ENCODE results near the gene MC4R. TPM values are rescaled to one million over a fixed set of nuclear protein-coding genes. Genes with fewer than 3 reads are reported as not detected.
"Not testable (repeated sequence)": the region's sequence is repeated elsewhere in the genome, so short reads cannot be mapped to it uniquely, and the experiment has no call there.

MC4R gene
- total RNA-seq, result not detected
- not detected for total RNA-seq (2013)

- H3K27me3 Mint-ChIP-seq (ENCODE audit: low read depth in 2 of 2), result no peaks in the 10 kb centered on the region
- Histone ChIP-seq H3K27me3 (ENCODE audit: control insufficient read depth, insufficient read depth, low read length) (no peaks in the 10 kb centered on the region), H3K9me3 (ENCODE audit: control insufficient read depth, insufficient read depth, low read length) (no peaks in the 10 kb centered on the region), H3K4me1 (ENCODE audit: control insufficient read depth, insufficient read depth, low read length) (no peaks in the 10 kb centered on the region), H3K36me3 (ENCODE audit: control insufficient read depth, insufficient read depth, low read length) (no peaks in the 10 kb centered on the region), H3K27ac (ENCODE audit: low read length) (no peak within 1 kb of the TSS), H3K4me3 (ENCODE audit: low read length) (no peak within 1 kb of the TSS)
- H3K9me3 Mint-ChIP-seq, result peaks cover 5 to 6% of the 10 kb centered on the region in 2 donors
- ATAC-seq (no peak), DNase-seq (no peak)
- intact Hi-C loops (cut with micrococcal nuclease), result no loop called here
- H3K4me3 Mint-ChIP-seq, result no peak within 1 kb of the TSS
- no peaks in the 10 kb centered on the region for H3K36me3 Mint-ChIP-seq
- H3K27ac Mint-ChIP-seq, result no peak within 1 kb of the TSS
- H3K4me1 Mint-ChIP-seq, result no peaks in the 10 kb centered on the region
- TF ChIP-seq, protein P1, sequence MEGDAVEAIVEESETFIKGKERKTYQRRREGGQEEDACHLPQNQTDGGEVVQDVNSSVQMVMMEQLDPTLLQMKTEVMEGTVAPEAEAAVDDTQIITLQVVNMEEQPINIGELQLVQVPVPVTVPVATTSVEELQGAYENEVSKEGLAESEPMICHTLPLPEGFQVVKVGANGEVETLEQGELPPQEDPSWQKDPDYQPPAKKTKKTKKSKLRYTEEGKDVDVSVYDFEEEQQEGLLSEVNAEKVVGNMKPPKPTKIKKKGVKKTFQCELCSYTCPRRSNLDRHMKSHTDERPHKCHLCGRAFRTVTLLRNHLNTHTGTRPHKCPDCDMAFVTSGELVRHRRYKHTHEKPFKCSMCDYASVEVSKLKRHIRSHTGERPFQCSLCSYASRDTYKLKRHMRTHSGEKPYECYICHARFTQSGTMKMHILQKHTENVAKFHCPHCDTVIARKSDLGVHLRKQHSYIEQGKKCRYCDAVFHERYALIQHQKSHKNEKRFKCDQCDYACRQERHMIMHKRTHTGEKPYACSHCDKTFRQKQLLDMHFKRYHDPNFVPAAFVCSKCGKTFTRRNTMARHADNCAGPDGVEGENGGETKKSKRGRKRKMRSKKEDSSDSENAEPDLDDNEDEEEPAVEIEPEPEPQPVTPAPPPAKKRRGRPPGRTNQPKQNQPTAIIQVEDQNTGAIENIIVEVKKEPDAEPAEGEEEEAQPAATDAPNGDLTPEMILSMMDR (IDR thresholded peaks at IDR 0.05), result no peak
- WGBS (ENCODE audit: insufficient coverage), result 12% methylated on average over 9 of the region's 9 CpGs
Measured at GRCh38 chr18:60372596-60372995, at the start of gene MC4R. TSS of gene MC4R (minus strand) at chr18:60372775. CDS start at chr18:60372349, 426 bp downstream.

- intact Hi-C loops (cut with micrococcal nuclease); H3K36me3 ChIP-seq (ENCODE audit: control insufficient read depth, insufficient read depth, low read length); ATAC-seq; H3K9me3 ChIP-seq (ENCODE audit: control insufficient read depth, insufficient read depth, low read length); H3K4me3 ChIP-seq (ENCODE audit: low read length); H3K27me3 Mint-ChIP-seq (ENCODE audit: low read depth in 2 of 2); H3K27ac ChIP-seq (ENCODE audit: low read length); H3K27me3 ChIP-seq (ENCODE audit: control insufficient read depth, insufficient read depth, low read length); H3K4me1 Mint-ChIP-seq; DNase-seq; H3K36me3 Mint-ChIP-seq; H3K4me1 ChIP-seq (ENCODE audit: control insufficient read depth, insufficient read depth, low read length); H3K4me3 Mint-ChIP-seq; H3K27ac Mint-ChIP-seq: not testable (repeated sequence)
- WGBS (ENCODE audit: insufficient coverage), result 88% methylated on average over 8 of the region's 8 CpGs
- peaks cover 4 to 11% of the 10 kb centered on the region in 2 donors for H3K9me3 Mint-ChIP-seq
Measured at GRCh38 chr18:60422306-60422705, 49.7 kb upstream of the MC4R start.

- Mint-ChIP-seq H3K4me1 (no peaks in the 10 kb centered on the region), H3K9me3 (peaks cover 2 to 9% of the 10 kb centered on the region in 2 donors), H3K27ac (no peak overlapping the region), H3K36me3 (no peaks in the 10 kb centered on the region), H3K27me3 (ENCODE audit: low read depth in 2 of 2) (no peaks in the 10 kb centered on the region), H3K4me3 (no peak overlapping the region)
- intact Hi-C loops (cut with micrococcal nuclease), result no loop called here
- no peak for ATAC-seq
- no peaks in the 10 kb centered on the region for H3K9me3 ChIP-seq (ENCODE audit: control insufficient read depth, insufficient read depth, low read length)
- 88% methylated on average over 18 of the region's 21 CpGs for WGBS (ENCODE audit: insufficient coverage)
- H3K36me3 ChIP-seq (ENCODE audit: control insufficient read depth, insufficient read depth, low read length), result no peaks in the 10 kb centered on the region
- no peak overlapping the region for H3K4me3 ChIP-seq (ENCODE audit: low read length)
- no peaks in the 10 kb centered on the region for H3K4me1 ChIP-seq (ENCODE audit: control insufficient read depth, insufficient read depth, low read length)
- DNase-seq, result no peak
- H3K27ac ChIP-seq (ENCODE audit: low read length), result no peak overlapping the region
- no peaks in the 10 kb centered on the region for H3K27me3 ChIP-seq (ENCODE audit: control insufficient read depth, insufficient read depth, low read length)
- TF ChIP-seq, protein P1 (IDR thresholded peaks at IDR 0.05), result no peak
Measured at GRCh38 chr18:60421356-60422118, 49.0 kb upstream of the MC4R start.

DNA sequence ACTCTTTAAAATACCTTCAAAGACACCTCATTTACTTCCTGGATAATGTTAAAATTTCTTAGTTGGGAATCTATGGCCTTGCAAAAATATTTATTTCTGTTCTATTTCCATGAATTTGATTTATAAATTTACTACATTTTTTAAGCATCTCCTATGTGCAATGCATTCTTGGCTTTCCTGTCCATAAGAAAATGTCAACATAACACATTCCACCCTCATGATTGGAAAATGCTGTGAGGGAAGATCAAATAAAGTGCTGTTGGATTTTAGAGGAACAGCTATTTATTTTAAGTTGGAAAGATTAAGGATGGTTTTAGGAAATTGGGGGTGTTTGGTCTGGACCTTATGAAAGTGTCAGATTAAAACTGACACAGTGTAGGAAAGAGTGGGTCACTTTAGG is 45.4 kb upstream of the MC4R start:
- H3K27ac ChIP-seq (ENCODE audit: low read length), result no peak overlapping the region
- intact Hi-C loops (cut with micrococcal nuclease), result no loop called here
- no peak for ATAC-seq
- no peak overlapping the region for H3K4me3 ChIP-seq (ENCODE audit: low read length)
- no peak for DNase-seq
- TF ChIP-seq, protein P1 (IDR thresholded peaks at IDR 0.05), result no peak
- Mint-ChIP-seq H3K27me3 (ENCODE audit: low read depth in 2 of 2) (no peaks in the 10 kb centered on the region), H3K9me3 (peaks cover 2 to 10% of the 10 kb centered on the region in 2 donors), H3K4me3 (no peak overlapping the region), H3K36me3 (no peaks in the 10 kb centered on the region), H3K27ac (no peak overlapping the region), H3K4me1 (no peaks in the 10 kb centered on the region)
- H3K9me3 ChIP-seq (ENCODE audit: control insufficient read depth, insufficient read depth, low read length), result no peaks in the 10 kb centered on the region
- H3K27me3 ChIP-seq (ENCODE audit: control insufficient read depth, insufficient read depth, low read length), result no peaks in the 10 kb centered on the region
- no peaks in the 10 kb centered on the region for H3K36me3 ChIP-seq (ENCODE audit: control insufficient read depth, insufficient read depth, low read length)
- no peaks in the 10 kb centered on the region for H3K4me1 ChIP-seq (ENCODE audit: control insufficient read depth, insufficient read depth, low read length)

All from natural killer cell (primary cell).